GM12892 (cell line): ENCODE data around the gene LAMA5.

Experiments used
- POLR2A ChIP-seq: IDR thresholded peaks from 2 replicates; pipeline ENCODE4 v1.6.1; 2011; ENCODE audit warnings: low read depth, low read length, control low read depth
- POLR2AphosphoS5 ChIP-seq: IDR thresholded peaks from 2 replicates; pipeline ENCODE4 v1.6.1; 2011; ENCODE audit warnings: low read depth, low read length, control low read depth
- TAF1 ChIP-seq: IDR thresholded peaks from 2 replicates; pipeline ENCODE4 v1.6.1; 2011; ENCODE audit warnings: low read depth, mild to moderate bottlenecking, control low read depth, low read length, borderline replicate concordance

DNA sequence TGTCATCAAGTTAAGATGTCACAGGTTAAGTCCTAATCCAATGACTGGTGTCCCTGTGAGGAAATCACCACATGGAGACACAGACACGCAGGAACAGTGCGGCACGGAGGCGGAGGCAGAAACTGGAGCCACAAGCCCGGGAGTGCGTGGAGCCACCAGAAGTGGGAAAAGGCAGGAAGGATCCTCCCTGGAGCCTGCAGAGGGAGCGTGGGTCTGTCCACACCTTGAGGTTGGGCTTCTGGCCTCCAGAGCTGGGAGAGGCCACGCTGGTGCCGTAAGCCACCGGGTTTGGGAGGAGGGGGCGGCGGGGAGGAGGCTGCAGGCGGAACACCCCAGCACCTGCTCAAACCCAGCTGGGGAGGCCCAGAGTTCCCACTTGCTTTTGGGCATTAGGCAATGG, 36.2 kb upstream of the LAMA5 start:
- TF ChIP-seq POLR2A (no peak), POLR2AphosphoS5 (no peak), TAF1 (no peak)
